Caco-2 (cell line): ENCODE results near the gene COA8. TPM values are rescaled to one million over a fixed set of nuclear protein-coding genes. Genes with fewer than 3 reads are reported as not detected.

Experiments used
- BruUV-seq: library from RNA; stranded (reverse); fragments of 400-500 nt; replicated peaks from 2 replicates; lab custom pipeline; 2021; lab: Mats Ljungman, UMichigan
- CTCF ChIA-PET: fragments of 300-600 bp; sonication (Branson Sonifier 250); formaldehyde crosslinking; loops from one replicate; lab custom pipeline; 2022; ENCODE audit warnings: antibody characterized with exemption; lab: Charles Lee
- POLR2A ChIA-PET: fragments of 300-600 bp; sonication (Branson Sonifier 250); formaldehyde crosslinking; loops from one replicate; lab custom pipeline; 2022; ENCODE audit warnings: antibody characterized with exemption; lab: Charles Lee
- DNase-seq, 2 experiments: peaks; one replicate each; pipeline versions ENCODE4 v3.0.0 to v3.0.0-alpha.2; 2020 to 2022
- H3K27me3 ChIP-seq: replicated peaks from 2 replicates; pipeline ENCODE4 v1.6.0; 2011; ENCODE audit warnings: low read length; ENCODE audit not compliant: control insufficient read depth, insufficient read depth
- H3K36me3 ChIP-seq: 2 replicates; pipeline ENCODE4 v1.5.1; 2011; ENCODE audit warnings: low read length; ENCODE audit not compliant: control insufficient read depth, insufficient read depth
- H3K4me1 ChIP-seq: fragments of 250-450 bp; sonication (Bioruptor Pico); 2 replicates; pipeline ENCODE4 v1.5.1; 2020; ENCODE audit warnings: mild to moderate bottlenecking
- H3K4me3 ChIP-seq: 2 replicates; pipeline ENCODE4 v1.5.1; 2011; ENCODE audit warnings: low read depth, mild to moderate bottlenecking, control low read depth, low read length
- H3K9me3 ChIP-seq: fragments of 250-450 bp; sonication (Bioruptor Pico); 2 replicates; pipeline ENCODE4 v1.5.1; 2020; ENCODE audit warnings: mild to moderate bottlenecking, moderate library complexity
- H3K27ac Mint-ChIP-seq: one replicate; pipeline ENCODE4 v1.8.0; 2022; ENCODE audit warnings: mixed read lengths; ENCODE audit not compliant: unreplicated experiment
- H3K27me3 Mint-ChIP-seq: one replicate; pipeline ENCODE4 v1.8.0; 2022; ENCODE audit warnings: mixed read lengths; ENCODE audit not compliant: insufficient read depth, unreplicated experiment
- H3K36me3 Mint-ChIP-seq: one replicate; pipeline ENCODE4 v1.8.0; 2022; ENCODE audit warnings: mild to moderate bottlenecking, mixed read lengths; ENCODE audit not compliant: insufficient read depth, unreplicated experiment
- H3K4me1 Mint-ChIP-seq: one replicate; pipeline ENCODE4 v1.8.0; 2022; ENCODE audit warnings: low read depth, mixed read lengths; ENCODE audit not compliant: unreplicated experiment
- H3K4me3 Mint-ChIP-seq: one replicate; pipeline ENCODE4 v1.8.0; 2022; ENCODE audit warnings: mild to moderate bottlenecking, moderate library complexity, mixed read lengths; ENCODE audit not compliant: unreplicated experiment
- H3K9me3 Mint-ChIP-seq: one replicate; pipeline ENCODE4 v1.8.0; 2022; ENCODE audit warnings: mixed read lengths; ENCODE audit not compliant: unreplicated experiment
- intact Hi-C: fragments of 100-400 bp; cut with micrococcal nuclease; formaldehyde crosslinking; loops from one replicate; pipeline ENCODE4 v1.10.0; 2022; ENCODE audit not compliant: unreplicated experiment
- total RNA-seq: library from RNA; stranded (reverse); gene quantifications from 2 replicates; pipeline ENCODE4 v1.2.3, GENCODE V29; 2022
- TF ChIP-seq, protein P1 (sequence below), 2 experiments: fragments of 200-600 bp in 1 of 2; IDR thresholded peaks; 1 replicate in 1 of 2; 2 replicates in 1 of 2; pipeline versions ENCODE4 v1.5.1 to v1.8.0; 2011 to 2022; ENCODE audit warnings: antibody characterized with exemption in 1 of 2, control low read depth in 1 of 2, inconsistent platforms in 1 of 2, low read depth in 1 of 2, low read length in 1 of 2, mild to moderate bottlenecking in 1 of 2, moderate library complexity in 1 of 2; ENCODE audit not compliant: insufficient read depth in 1 of 2, severe bottlenecking in 1 of 2, unreplicated experiment in 1 of 2

Gene COA8
- total RNA-seq, 1 experiment from 2014 or later = 50.7 TPM

DNA sequence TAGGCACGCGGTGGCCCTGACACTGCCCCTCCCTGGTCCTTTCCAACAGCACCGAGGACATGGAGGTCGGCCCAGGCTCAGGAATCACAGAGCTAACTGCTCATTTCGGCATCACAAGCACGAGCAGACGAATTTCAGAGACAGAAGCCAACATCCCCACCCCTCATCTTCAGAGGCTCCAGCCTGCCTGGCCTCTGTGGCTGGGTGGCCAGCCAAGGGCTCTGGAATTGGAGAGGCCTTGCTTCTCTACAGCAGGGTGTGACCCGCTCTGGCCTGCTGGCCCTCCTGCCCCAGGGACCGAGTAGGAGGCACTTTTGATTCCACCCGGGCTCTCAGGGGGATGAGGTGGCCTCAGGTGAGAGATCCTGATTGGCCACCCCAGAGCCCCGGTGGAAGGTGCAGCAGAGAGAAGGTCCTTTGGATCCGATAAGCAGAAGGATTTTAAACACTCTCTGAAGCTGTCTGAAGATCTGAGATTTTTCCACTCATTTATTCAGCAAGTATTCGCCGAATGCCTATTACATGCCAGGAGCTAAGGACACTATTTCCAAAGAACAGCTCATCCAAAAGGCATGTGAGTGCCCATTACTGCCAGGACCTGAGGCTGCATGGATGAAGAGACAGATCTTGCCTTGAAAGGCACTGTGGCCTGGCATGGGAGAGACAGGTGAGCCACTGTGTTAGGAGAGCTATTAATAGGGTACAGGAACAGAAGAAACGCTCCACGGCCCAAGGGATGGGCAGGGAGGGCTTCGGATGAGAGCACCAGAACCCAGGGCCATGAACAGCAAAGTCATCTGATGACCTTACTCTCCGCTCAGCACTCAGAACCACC is 10.5 kb upstream of the COA8 start:
- Mint-ChIP-seq H3K9me3 (no peaks in the 10 kb centered on the region), H3K36me3 (peaks cover 9% of the 10 kb centered on the region), H3K27ac (no peak overlapping the region), H3K27me3 (no peaks in the 10 kb centered on the region), H3K4me3 (no peak overlapping the region), H3K4me1 (no peaks in the 10 kb centered on the region)
- CTCF ChIA-PET = interaction anchor here (0.9 kb wide), 1 partner anchor 34 kb away, joined by 3 read pairs; no protein-coding TSS in a partner anchor
- Histone ChIP-seq H3K4me1 (no peaks in the 10 kb centered on the region), H3K27me3 (no peaks in the 10 kb centered on the region), H3K9me3 (no peaks in the 10 kb centered on the region), H3K36me3 (no peaks in the 10 kb centered on the region), H3K4me3 (no peak overlapping the region)
- intact Hi-C loops = no loop called here
- TF ChIP-seq, protein P1, sequence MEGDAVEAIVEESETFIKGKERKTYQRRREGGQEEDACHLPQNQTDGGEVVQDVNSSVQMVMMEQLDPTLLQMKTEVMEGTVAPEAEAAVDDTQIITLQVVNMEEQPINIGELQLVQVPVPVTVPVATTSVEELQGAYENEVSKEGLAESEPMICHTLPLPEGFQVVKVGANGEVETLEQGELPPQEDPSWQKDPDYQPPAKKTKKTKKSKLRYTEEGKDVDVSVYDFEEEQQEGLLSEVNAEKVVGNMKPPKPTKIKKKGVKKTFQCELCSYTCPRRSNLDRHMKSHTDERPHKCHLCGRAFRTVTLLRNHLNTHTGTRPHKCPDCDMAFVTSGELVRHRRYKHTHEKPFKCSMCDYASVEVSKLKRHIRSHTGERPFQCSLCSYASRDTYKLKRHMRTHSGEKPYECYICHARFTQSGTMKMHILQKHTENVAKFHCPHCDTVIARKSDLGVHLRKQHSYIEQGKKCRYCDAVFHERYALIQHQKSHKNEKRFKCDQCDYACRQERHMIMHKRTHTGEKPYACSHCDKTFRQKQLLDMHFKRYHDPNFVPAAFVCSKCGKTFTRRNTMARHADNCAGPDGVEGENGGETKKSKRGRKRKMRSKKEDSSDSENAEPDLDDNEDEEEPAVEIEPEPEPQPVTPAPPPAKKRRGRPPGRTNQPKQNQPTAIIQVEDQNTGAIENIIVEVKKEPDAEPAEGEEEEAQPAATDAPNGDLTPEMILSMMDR (IDR thresholded peaks at IDR 0.05; ENCODE audit: insufficient read depth in 1 of 2, low read depth in 1 of 2, low read length in 1 of 2, severe bottlenecking in 1 of 2, unreplicated experiment in 1 of 2) = no peak
- BruUV-seq = no TSS peak
- POLR2A ChIA-PET = interaction anchor here (0.6 kb wide), 1 partner anchor 9 kb away, joined by 3 read pairs; no protein-coding TSS in a partner anchor
- no peak for DNase-seq

- DNase-seq = no peak
- Mint-ChIP-seq H3K4me1 (no peaks in the 10 kb centered on the region), H3K9me3 (no peaks in the 10 kb centered on the region), H3K27me3 (no peaks in the 10 kb centered on the region), H3K36me3 (peaks cover 15% of the 10 kb centered on the region), H3K4me3 (no peak overlapping the region), H3K27ac (no peak overlapping the region)
- H3K36me3 ChIP-seq = no peaks in the 10 kb centered on the region
- TF ChIP-seq, protein P1 (IDR thresholded peaks at IDR 0.05; ENCODE audit: insufficient read depth in 1 of 2, low read depth in 1 of 2, low read length in 1 of 2, severe bottlenecking in 1 of 2, unreplicated experiment in 1 of 2) = no peak
- H3K4me3 ChIP-seq = no peak overlapping the region
- H3K4me1 ChIP-seq = no peaks in the 10 kb centered on the region
- intact Hi-C loops = no loop called here
- POLR2A ChIA-PET = no interaction called here
- no peaks in the 10 kb centered on the region for H3K9me3 ChIP-seq
- no peaks in the 10 kb centered on the region for H3K27me3 ChIP-seq
- CTCF ChIA-PET = no interaction called here
- no TSS peak for BruUV-seq
Measured at GRCh38 chr14:103552846-103553210, 9.9 kb upstream of the COA8 start.

DNA sequence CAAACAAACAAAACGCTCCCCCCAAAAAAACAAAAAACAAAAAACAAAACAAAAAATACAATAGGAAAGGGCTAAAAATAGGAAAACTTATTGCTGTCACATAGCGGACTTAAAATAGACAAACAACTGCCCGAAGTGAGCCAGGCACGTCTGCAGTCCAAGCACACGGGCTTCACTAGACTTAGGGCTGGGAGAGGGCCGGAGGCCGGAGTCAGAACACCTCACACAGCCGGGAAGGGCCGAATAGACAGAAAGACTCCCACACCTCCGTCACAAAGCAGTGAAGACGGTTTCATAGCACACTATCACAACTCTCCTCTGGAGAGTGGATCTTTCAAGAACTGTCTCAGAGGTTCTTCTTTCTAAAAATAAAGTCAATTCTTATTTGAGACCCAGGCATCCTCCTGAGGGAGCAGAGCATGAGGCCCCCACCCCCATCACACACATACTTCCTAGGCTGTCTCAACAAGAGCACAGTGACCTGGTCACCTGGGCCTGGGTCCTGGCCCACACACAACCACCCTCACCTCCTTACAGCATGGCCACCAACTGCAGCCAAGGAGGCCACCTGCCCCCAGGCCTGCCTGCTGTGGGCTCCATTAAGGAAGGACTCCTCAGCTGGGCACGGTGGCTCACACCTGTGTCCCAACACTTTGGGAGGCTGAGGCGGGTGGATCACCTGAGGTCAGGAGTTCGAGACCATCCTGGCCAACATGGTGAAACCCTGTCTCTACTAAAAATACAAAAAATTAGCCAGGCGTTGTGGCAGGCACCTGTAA is 7.0 kb upstream of the COA8 start:
- H3K9me3 Mint-ChIP-seq = no peaks in the 10 kb centered on the region
- Histone ChIP-seq H3K4me3 (no peak overlapping the region), H3K4me1 (no peaks in the 10 kb centered on the region; the same call in 1 of the 2 replicates), H3K9me3 (no peaks in the 10 kb centered on the region), H3K27me3 (no peaks in the 10 kb centered on the region), H3K36me3 (0 out of 2 replicates have a peak, but pooled peaks cover 2% of the 10 kb centered on the region)
- no peaks in the 10 kb centered on the region for H3K27me3 Mint-ChIP-seq
- H3K4me1 Mint-ChIP-seq = no peaks in the 10 kb centered on the region
- H3K36me3 Mint-ChIP-seq = peaks cover 37% of the 10 kb centered on the region
- TF ChIP-seq, protein P1 (IDR thresholded peaks at IDR 0.05; ENCODE audit: insufficient read depth in 1 of 2, low read depth in 1 of 2, low read length in 1 of 2, severe bottlenecking in 1 of 2, unreplicated experiment in 1 of 2) = no peak
- no peak overlapping the region for H3K4me3 Mint-ChIP-seq
- ChIA-PET CTCF (no interaction called here), POLR2A (no interaction called here)
- no peak for DNase-seq
- H3K27ac Mint-ChIP-seq = no peak overlapping the region
- BruUV-seq = no TSS peak
- intact Hi-C loops = no loop called here
